Fibroblast of peridontal ligament (primary cell): ENCODE measurements around the gene LHPP.
"Not testable (repeated sequence)": the region's sequence is repeated elsewhere in the genome, so short reads cannot be mapped to it uniquely, and the experiment has no call there.

Experiments used
- DNase-seq: peaks from one replicate; pipeline ENCODE4 v3.0.0-alpha.2; 2010; ENCODE audit errors: extremely low read depth

LHPP gene

GRCh38 chr10:124461642-124462347, at the start of gene LHPP:
Gene LHPP, plus strand, starts transcription at chr10:124461823. Its CDS starts 40 bp downstream, at chr10:124461863.
- DNase-seq, result peak; percentile 59

GRCh38 chr10:124414076-124414475, 47.5 kb upstream of the LHPP start:
- DNase-seq, result peak; percentile 88

GRCh38 chr10:124415210-124415609, 46.4 kb upstream of the LHPP start:
- DNase-seq, result no peak

GRCh38 chr10:124416733-124417132, 44.9 kb upstream of the LHPP start:
- peak; percentile 39 for DNase-seq

- DNase-seq, result peak; percentile 62
Measured at GRCh38 chr10:124417895-124418725, 43.5 kb upstream of the LHPP start.

GRCh38 chr10:124418726-124419501, 42.7 kb upstream of the LHPP start, which contains the start of gene OAT:
Gene OAT, minus strand, starts transcription at chr10:124418923. Its CDS starts 6,752 bp downstream, at chr10:124412171.
- DNase-seq, result peak; percentile 91

- no peak for DNase-seq
Measured at GRCh38 chr10:124419635-124420034, 42.0 kb upstream of the LHPP start.

- no peak for DNase-seq
Measured at GRCh38 chr10:124420254-124420653, 41.4 kb upstream of the LHPP start.

GRCh38 chr10:124422742-124423141, 38.9 kb upstream of the LHPP start:
- DNase-seq, result no peak

- no peak for DNase-seq
Measured at GRCh38 chr10:124423813-124424212, 37.8 kb upstream of the LHPP start.

- no peak for DNase-seq
Measured at GRCh38 chr10:124425227-124425962, 36.2 kb upstream of the LHPP start.

- DNase-seq, result no peak
Measured at GRCh38 chr10:124428207-124428777, 33.3 kb upstream of the LHPP start.

- no peak for DNase-seq
Measured at GRCh38 chr10:124429576-124429975, 32.0 kb upstream of the LHPP start.

GRCh38 chr10:124430077-124430476, 31.5 kb upstream of the LHPP start:
- no peak for DNase-seq

- DNase-seq, result no peak
Measured at GRCh38 chr10:124433461-124433860, 28.2 kb upstream of the LHPP start.

- DNase-seq, result not testable (repeated sequence)
Measured at GRCh38 chr10:124435683-124436082, 25.9 kb upstream of the LHPP start.

- DNase-seq, result no peak
Measured at GRCh38 chr10:124436191-124436638, 25.4 kb upstream of the LHPP start.

- not testable (repeated sequence) for DNase-seq
Measured at GRCh38 chr10:124441694-124442093, 19.9 kb upstream of the LHPP start.

GRCh38 chr10:124446830-124447750, 14.5 kb upstream of the LHPP start:
- no peak for DNase-seq
